Measurements from ENCODE around the gene PRC1.

PRC1 gene

GRCh38 chr15:90946538-90946937 is 47.8 kb downstream of the PRC1 start:
- TF ChIP-seq CTCF (IDR thresholded peaks at IDR 0.05; ENCODE audit: insufficient read depth, low read depth, low read length, missing control alignments), result no peak
- no peak for DNase-seq (ENCODE audit: low read depth)
- H3K4me3 ChIP-seq (ENCODE audit: low read length), result no peak overlapping the region

- no peak overlapping the region for H3K4me3 ChIP-seq (ENCODE audit: low read length)
- DNase-seq (ENCODE audit: low read depth), result no peak
- TF ChIP-seq CTCF (IDR thresholded peaks at IDR 0.05; ENCODE audit: insufficient read depth, low read depth, low read length, missing control alignments), result no peak
Observed at GRCh38 chr15:90945091-90945490, 49.2 kb downstream of the PRC1 start.

GRCh38 chr15:90942354-90943120 is 51.8 kb downstream of the PRC1 start:
- H3K4me3 ChIP-seq (ENCODE audit: low read length), result no peak overlapping the region
- no peak for TF ChIP-seq CTCF (IDR thresholded peaks at IDR 0.05; ENCODE audit: insufficient read depth, low read depth, low read length, missing control alignments)
- no peak for DNase-seq (ENCODE audit: low read depth)

GRCh38 chr15:90941038-90941437 is 53.3 kb downstream of the PRC1 start:
- no peak for TF ChIP-seq CTCF (IDR thresholded peaks at IDR 0.05; ENCODE audit: insufficient read depth, low read depth, low read length, missing control alignments)
- no peak for DNase-seq (ENCODE audit: low read depth)
- H3K4me3 ChIP-seq (ENCODE audit: low read length), result no peak overlapping the region

GRCh38 chr15:90939756-90940155 is 54.6 kb downstream of the PRC1 start:
- H3K4me3 ChIP-seq (ENCODE audit: low read length), result no peak overlapping the region
- no peak for DNase-seq (ENCODE audit: low read depth)
- no peak for TF ChIP-seq CTCF (IDR thresholded peaks at IDR 0.05; ENCODE audit: insufficient read depth, low read depth, low read length, missing control alignments)

- no peak overlapping the region for H3K4me3 ChIP-seq (ENCODE audit: low read length)
- TF ChIP-seq CTCF (IDR thresholded peaks at IDR 0.05; ENCODE audit: insufficient read depth, low read depth, low read length, missing control alignments), result no peak
- DNase-seq (ENCODE audit: low read depth), result no peak
Observed at GRCh38 chr15:90938261-90938660, 56.1 kb downstream of the PRC1 start.

GRCh38 chr15:90936823-90937222 is 57.5 kb downstream of the PRC1 start:
- no peak overlapping the region for H3K4me3 ChIP-seq (ENCODE audit: low read length)
- DNase-seq (ENCODE audit: low read depth), result no peak
- no peak for TF ChIP-seq CTCF (IDR thresholded peaks at IDR 0.05; ENCODE audit: insufficient read depth, low read depth, low read length, missing control alignments)

Measured in epithelial cell of esophagus (primary cell).